Breast epithelium (tissue), 4 donors: ENCODE data around the gene PTPRN2. TPM values are rescaled to one million over a fixed set of nuclear protein-coding genes. Genes with fewer than 3 reads are reported as not detected.

ENCODE experiments used
- DNase-seq, 2 donors: peaks; one replicate each; pipeline ENCODE4 v3.0.0-alpha.2; 2019; ENCODE audit warnings: low spot score in 2 of 2
- H3K27ac ChIP-seq, 2 donors: fragments of 200-600 bp; sonication (generic) in 1 of 2; one replicate each; pipeline ENCODE4 v1.5.1; 2016 to 2019; ENCODE audit warnings: mild to moderate bottlenecking in 1 of 2
- H3K27me3 ChIP-seq, 2 donors: fragments of 200-600 bp; sonication (generic) in 1 of 2; one replicate each; pipeline versions ENCODE4 v1.5.1 to v1.6.0; 2017 to 2019; ENCODE audit warnings: control low read depth in 1 of 2, mild to moderate bottlenecking in 1 of 2
- H3K36me3 ChIP-seq: fragments of 200-600 bp; one replicate; pipeline ENCODE4 v1.5.1; 2019
- H3K4me1 ChIP-seq, 2 donors: fragments of 200-600 bp; sonication (generic); one replicate each; pipeline ENCODE4 v1.5.1; 2016 to 2019; ENCODE audit warnings: control low read depth in 1 of 2
- H3K4me3 ChIP-seq, 3 donors: fragments of 200-600 bp; sonication (generic); 1 replicate in 2 of 3; 2 replicates in 1 of 3; pipeline ENCODE4 v1.5.1; 2016 to 2019; ENCODE audit warnings: mild to moderate bottlenecking in 3 of 3, moderate library complexity in 2 of 3
- H3K9me3 ChIP-seq, 2 donors: fragments of 200-600 bp; sonication (generic) in 1 of 2; one replicate each; pipeline ENCODE4 v1.5.1; 2016 to 2019; ENCODE audit warnings: control low read depth in 1 of 2
- POLR2A ChIP-seq: fragments of 450-650 bp; IDR thresholded peaks from one replicate; pipeline ENCODE4 v1.6.1; 2016; ENCODE audit warnings: antibody characterized with exemption, mild to moderate bottlenecking, moderate library complexity
- POLR2AphosphoS5 ChIP-seq, 3 donors: sonication (generic); formaldehyde crosslinking; IDR thresholded peaks; one replicate each; pipeline ENCODE4 v1.6.1; 2017; ENCODE audit warnings: antibody characterized with exemption in 3 of 3
- intact Hi-C: fragments of 100-400 bp; cut with DNase I; formaldehyde crosslinking; loops from one replicate; pipeline ENCODE4 v1.15.1; 2023; ENCODE audit warnings: low total_unique reads
- total RNA-seq, 3 donors: library from RNA; depleted of rRNA; stranded (reverse); fragments of >200 nt; gene quantifications; one replicate each; pipeline ENCODE4 v1.1.0, GENCODE V29; 2016
- TF ChIP-seq, protein P1 (sequence below), 3 donors: fragments of 450-650 bp; IDR thresholded peaks; one replicate each; pipeline ENCODE4 v1.5.1; 2016 to 2017; ENCODE audit warnings: antibody characterized with exemption in 3 of 3, mild to moderate bottlenecking in 3 of 3, moderate library complexity in 3 of 3

PTPRN2 gene
- total RNA-seq, 3 donors from 2014 or later: 1.6 to 2.2 (median 2.2) TPM

DNA sequence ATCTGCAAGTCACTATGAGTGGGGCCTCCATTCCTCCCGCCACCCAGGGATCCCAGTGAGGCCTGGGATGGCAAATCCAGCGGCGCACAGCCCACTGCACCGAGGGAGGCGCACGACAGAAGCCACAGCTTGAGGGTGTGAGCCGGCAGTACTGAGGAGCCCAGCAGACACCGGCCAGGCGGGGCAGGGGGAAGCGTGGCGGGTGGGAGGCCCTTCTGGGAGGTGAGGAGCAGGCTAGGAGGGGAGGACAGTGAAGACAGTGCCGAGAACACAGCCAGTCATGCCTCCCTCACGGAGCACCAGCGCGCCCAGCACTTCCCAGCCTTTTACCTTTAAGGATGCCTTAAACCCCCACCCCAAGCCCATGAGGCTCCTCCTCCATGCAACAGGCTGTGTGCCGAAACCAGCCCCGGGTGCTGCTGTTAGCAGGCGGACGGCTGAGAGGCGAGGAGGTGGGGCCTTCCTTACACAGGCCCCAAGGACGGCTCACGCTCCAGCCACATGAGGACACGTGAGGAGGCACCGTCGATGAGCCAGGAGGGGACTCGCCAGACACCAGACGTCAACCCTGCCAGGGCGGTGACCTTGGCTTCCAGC is 258.5 kb downstream of the PTPRN2 start:
- Histone ChIP-seq H3K27me3 (peaks cover 0 to 16% of the 10 kb centered on the region in 2 donors), H3K4me1 (no peaks in the 10 kb centered on the region), H3K27ac (no peak overlapping the region), H3K9me3 (peaks cover 0 to 11% of the 10 kb centered on the region in 2 donors), H3K36me3 (no peaks in the 10 kb centered on the region), H3K4me3 (no peak overlapping the region)
- intact Hi-C loops: no loop called here
- TF ChIP-seq POLR2A: no peak
- no peak for TF ChIP-seq POLR2AphosphoS5 (IDR thresholded peaks at IDR 0.05)
- TF ChIP-seq, protein P1, sequence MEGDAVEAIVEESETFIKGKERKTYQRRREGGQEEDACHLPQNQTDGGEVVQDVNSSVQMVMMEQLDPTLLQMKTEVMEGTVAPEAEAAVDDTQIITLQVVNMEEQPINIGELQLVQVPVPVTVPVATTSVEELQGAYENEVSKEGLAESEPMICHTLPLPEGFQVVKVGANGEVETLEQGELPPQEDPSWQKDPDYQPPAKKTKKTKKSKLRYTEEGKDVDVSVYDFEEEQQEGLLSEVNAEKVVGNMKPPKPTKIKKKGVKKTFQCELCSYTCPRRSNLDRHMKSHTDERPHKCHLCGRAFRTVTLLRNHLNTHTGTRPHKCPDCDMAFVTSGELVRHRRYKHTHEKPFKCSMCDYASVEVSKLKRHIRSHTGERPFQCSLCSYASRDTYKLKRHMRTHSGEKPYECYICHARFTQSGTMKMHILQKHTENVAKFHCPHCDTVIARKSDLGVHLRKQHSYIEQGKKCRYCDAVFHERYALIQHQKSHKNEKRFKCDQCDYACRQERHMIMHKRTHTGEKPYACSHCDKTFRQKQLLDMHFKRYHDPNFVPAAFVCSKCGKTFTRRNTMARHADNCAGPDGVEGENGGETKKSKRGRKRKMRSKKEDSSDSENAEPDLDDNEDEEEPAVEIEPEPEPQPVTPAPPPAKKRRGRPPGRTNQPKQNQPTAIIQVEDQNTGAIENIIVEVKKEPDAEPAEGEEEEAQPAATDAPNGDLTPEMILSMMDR (IDR thresholded peaks at IDR 0.05): no peak
- no peak for DNase-seq

DNA sequence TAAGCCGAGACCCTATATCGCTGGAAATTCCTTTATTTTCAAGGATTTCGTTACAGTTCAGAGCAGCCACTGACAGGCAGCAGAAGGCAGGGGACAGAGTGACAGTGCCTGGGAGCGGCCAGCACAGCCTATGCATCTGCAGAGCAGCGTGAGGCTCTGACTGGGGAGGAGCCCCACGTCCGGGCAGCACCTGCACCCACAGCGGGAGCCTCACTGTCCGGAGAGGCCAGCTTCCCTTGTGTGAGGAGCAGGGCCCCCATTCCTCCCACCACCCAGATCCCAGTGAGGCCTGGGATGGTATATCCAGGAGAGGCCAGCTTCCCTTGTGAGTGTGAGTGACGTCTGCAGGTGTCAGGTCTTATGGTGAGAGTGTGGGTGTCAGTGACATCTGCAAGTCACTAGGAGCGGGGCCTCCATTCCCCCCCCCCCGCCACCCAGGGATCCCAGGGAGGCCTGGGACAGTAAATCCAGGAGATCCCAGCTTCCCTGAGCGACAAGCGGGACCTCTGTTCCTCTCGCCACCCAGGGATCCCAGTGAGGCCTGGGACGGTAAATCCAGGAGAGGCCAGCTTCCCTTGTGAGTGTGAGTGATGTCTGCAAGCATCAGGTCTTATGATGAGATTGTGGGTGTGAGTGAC is 259.1 kb downstream of the PTPRN2 start:
- H3K9me3 ChIP-seq: peaks cover 0 to 11% of the 10 kb centered on the region in 2 donors

DNA sequence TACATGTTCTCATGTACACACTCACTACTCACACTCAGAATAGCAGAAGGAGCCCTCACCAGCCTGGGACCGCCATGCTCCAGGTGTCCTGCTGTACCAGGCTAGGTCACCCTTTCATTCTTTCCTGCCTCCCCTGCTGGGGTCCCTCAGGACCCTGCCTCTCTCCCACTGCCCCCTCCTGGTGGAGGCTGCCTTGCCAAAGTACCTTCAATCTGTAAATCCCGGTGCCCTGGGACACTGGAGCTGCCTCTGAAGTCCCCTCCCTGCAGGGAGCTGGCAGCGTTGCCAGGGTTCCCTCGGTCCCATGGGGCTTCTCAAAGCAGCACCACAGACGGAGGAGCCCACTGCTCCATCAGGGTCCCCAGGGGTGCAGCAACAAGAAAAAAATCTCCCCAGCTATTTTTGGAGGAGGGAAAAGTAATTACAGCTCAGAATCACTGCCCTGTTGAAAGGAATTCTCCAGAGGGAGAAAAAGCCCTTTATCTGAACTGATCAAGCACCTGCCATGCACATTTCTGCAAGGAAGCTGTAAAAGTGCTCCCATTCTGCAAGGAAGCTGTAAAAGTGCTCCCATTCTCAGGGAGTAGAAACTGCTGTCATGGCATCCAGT is 259.9 kb downstream of the PTPRN2 start:
- DNase-seq: no peak
- H3K27ac ChIP-seq: no peak overlapping the region
- H3K4me3 ChIP-seq: no peak overlapping the region
- H3K27me3 ChIP-seq: peaks cover 0 to 16% of the 10 kb centered on the region in 2 donors
- H3K36me3 ChIP-seq: no peaks in the 10 kb centered on the region
- H3K9me3 ChIP-seq: peaks cover 0 to 11% of the 10 kb centered on the region in 2 donors
- TF ChIP-seq, protein P1 (IDR thresholded peaks at IDR 0.05): no peak
- TF ChIP-seq POLR2AphosphoS5 (IDR thresholded peaks at IDR 0.05) (no peak), POLR2A (no peak)
- H3K4me1 ChIP-seq: no peaks in the 10 kb centered on the region
- intact Hi-C loops: no loop called here

More for the DNA sequence above, 259.1 kb downstream of the PTPRN2 start:
- no peak for DNase-seq
- H3K27me3 ChIP-seq: peaks cover 0 to 16% of the 10 kb centered on the region in 2 donors
- no peak overlapping the region for H3K27ac ChIP-seq
- no peak overlapping the region for H3K4me3 ChIP-seq
- intact Hi-C loops: no loop called here
- no peaks in the 10 kb centered on the region for H3K4me1 ChIP-seq
- no peaks in the 10 kb centered on the region for H3K36me3 ChIP-seq
- TF ChIP-seq, protein P1 (IDR thresholded peaks at IDR 0.05): no peak

DNA sequence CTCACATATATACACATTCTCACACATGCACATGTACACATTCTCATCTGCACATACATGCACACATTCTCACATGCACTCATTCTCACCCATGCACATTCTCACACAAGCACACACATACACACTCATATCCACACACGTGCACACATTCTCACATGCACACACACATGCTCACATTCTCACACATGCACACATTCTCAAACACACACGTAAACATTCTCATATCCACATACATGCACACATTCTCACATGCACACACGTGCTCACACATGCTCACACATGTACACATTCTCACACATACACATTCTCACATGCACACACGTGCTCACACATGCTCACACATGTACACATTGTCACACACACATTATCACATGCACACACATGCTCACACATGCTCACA is 260.6 kb downstream of the PTPRN2 start:
- no peak overlapping the region for H3K4me3 ChIP-seq
- TF ChIP-seq, protein P1 (IDR thresholded peaks at IDR 0.05): no peak
- TF ChIP-seq POLR2AphosphoS5 (IDR thresholded peaks at IDR 0.05) (no peak), POLR2A (no peak)
- no peak overlapping the region for H3K27ac ChIP-seq
- H3K36me3 ChIP-seq: no peaks in the 10 kb centered on the region
- no peaks in the 10 kb centered on the region for H3K4me1 ChIP-seq
- peaks cover 0 to 11% of the 10 kb centered on the region in 2 donors for H3K9me3 ChIP-seq
- DNase-seq: no peak
- intact Hi-C loops: no loop called here
- H3K27me3 ChIP-seq: peaks cover 0 to 16% of the 10 kb centered on the region in 2 donors
